T follicular helper cell (primary cell): ENCODE measurements around the gene GCDH.

Source experiments
- DNase-seq: peaks from one replicate; pipeline ENCODE4 v3.0.0-alpha.2; 2020; ENCODE audit warnings: low read depth

GCDH gene

DNA sequence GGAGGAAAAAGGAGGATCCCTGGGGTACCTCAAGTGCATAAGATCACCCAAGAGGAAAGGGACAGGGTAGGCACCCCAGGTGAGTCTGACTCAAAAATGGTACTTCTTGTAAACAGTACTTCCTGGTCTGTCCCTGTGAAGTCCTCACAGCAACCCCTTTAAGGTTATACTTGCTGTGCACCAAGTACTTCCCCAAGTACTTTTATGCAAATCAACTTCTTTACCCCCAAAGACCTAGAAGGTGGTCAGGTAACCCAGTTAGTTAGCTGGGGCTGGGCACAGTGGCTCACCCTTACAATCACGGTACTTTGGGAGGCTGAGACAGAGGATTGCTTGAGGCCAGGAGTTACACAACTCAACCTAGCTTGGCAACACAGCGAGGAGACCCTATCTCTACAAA is 49.9 kb downstream of the GCDH start:
- no peak for DNase-seq

DNA sequence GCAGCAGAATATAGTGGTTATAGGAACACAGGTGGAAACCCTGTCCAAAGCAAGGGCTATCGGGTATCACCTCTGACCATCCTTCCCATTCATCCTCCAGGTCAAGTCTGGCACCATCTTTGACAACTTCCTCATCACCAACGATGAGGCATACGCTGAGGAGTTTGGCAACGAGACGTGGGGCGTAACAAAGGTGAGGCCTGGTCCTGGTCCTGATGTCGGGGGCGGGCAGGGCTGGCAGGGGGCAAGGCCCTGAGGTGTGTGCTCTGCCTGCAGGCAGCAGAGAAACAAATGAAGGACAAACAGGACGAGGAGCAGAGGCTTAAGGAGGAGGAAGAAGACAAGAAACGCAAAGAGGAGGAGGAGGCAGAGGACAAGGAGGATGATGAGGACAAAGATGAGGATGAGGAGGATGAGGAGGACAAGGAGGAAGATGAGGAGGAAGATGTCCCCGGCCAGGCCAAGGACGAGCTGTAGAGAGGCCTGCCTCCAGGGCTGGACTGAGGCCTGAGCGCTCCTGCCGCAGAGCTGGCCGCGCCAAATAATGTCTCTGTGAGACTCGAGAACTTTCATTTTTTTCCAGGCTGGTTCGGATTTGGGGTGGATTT is 52.6 kb downstream of the GCDH start:
- no peak for DNase-seq

- DNase-seq, result no peak
Observed at GRCh38 chr19:12944104-12944674, 53.2 kb downstream of the GCDH start.

- DNase-seq, result peak; percentile 97
Observed at GRCh38 chr19:12945479-12946091, 54.6 kb downstream of the GCDH start, which contains the start of gene RAD23A. Gene RAD23A, plus strand, starts transcription at chr19:12945862. Its CDS starts 87 bp downstream, at chr19:12945949.

DNA sequence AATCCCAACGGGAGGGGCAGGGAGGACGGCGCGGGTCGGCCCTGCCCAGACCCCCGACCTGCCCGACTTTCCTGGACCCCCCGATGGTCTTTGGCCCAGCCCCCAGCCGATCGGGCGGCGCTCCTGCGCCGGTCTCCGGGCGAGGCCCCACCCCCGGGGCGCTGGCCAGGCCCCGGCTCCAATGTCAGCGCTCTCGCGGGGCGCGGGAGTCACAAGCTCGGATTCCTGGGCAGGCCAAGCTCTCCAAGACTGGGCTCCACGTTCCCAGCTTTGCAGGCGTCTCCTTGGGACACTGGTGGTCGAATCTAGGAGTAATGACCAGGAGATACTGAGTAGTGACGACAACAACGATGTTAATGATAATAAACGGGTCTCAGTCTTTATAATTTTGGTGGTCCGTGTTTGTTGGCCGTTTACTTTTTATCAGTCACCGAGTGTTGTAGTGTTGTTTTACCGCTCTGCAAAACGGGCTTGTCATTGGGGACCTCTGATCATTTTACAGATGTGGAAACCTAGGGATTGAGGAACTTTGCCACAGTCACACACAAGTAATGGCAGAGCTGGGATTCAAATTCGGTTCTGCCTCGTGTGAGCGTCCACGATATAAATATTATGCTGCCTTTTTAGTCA is 55.2 kb downstream of the GCDH start:
- DNase-seq, result peak; percentile 30

GRCh38 chr19:12946731-12947496 is 56.0 kb downstream of the GCDH start:
- DNase-seq, result no peak

- DNase-seq, result no peak
Observed at GRCh38 chr19:12947702-12948611, 57.0 kb downstream of the GCDH start.

DNA sequence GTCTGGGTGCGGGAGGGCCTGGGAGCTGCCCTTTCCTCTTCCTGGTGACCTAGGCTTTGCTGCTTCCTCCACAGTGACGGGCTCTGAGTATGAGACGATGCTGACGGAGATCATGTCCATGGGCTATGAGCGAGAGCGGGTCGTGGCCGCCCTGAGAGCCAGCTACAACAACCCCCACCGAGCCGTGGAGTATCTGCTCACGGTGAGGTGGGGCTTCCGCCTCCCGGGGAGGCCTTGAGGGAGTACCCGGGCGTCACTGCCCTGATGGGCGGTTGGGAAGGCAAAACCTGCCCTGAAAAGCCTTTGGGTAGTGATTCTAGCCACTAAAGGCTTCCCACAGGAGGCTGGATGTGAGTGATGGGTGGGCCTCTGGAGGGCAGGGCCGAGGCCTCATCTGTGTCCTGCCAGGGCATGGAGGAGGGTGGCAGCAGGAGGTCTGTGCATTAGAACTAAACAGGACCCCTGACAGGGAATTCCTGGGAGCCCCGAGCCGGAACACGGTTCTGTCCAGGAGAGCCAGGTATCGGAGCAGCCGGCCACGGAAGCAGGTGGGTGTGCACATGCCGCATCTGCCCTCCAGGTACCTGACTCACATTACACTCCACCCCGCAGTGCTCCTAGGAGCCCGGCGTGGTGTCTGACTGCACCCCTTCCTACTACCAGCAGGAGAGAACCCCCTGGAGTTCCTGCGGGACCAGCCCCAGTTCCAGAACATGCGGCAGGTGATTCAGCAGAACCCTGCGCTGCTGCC is 57.8 kb downstream of the GCDH start:
- DNase-seq, result no peak
